IMR-90 (cell line): Measurements from ENCODE around the gene TGFB2. TPM values are rescaled to one million over a fixed set of nuclear protein-coding genes. Genes with fewer than 3 reads are reported as not detected.

Experiments
- ATAC-seq: fragments of 200-7000 bp; cut with Tn5 transposase; 2 replicates; pipeline ENCODE4 v1.9.1; 2020; ENCODE audit warnings: low read depth, mild to moderate bottlenecking, moderate library complexity
- BruUV-seq: library from RNA; stranded (reverse); fragments of 400-500 nt; replicated peaks from 2 replicates; lab custom pipeline; 2021; lab: Mats Ljungman, UMichigan
- CTCF ChIA-PET: fragments of 300-600 bp; formaldehyde crosslinking; extraction: SDS; loops from one replicate; lab custom pipeline; 2021; ENCODE audit warnings: antibody characterized with exemption; lab: Yijun Ruan, JAX
- POLR2A ChIA-PET: fragments of 300-600 bp; sonication (Branson Sonifier 250); formaldehyde crosslinking; loops from one replicate; lab custom pipeline; 2022; ENCODE audit warnings: antibody characterized with exemption; ENCODE audit not compliant: unreplicated experiment; lab: Charles Lee
- DNase-seq: peaks from one replicate; pipeline ENCODE4 v3.0.0; 2013
- H2AFZ ChIP-seq: replicated peaks from 2 replicates; pipeline ENCODE3; 2013; ENCODE audit warnings: low read length, mild to moderate bottlenecking; ENCODE audit not compliant: poor library complexity
- H2AK5ac ChIP-seq: 2 replicates; pipeline ENCODE4 v1.6.1; 2013; ENCODE audit warnings: low read depth, low read length, inconsistent platforms
- H2AK9ac ChIP-seq: replicated peaks from 2 replicates; pipeline ENCODE3; 2013; ENCODE audit warnings: mild to moderate bottlenecking, low read depth, low read length, moderate library complexity; ENCODE audit not compliant: poor library complexity
- H2BK120ac ChIP-seq: 2 replicates; pipeline ENCODE4 v1.6.1; 2013; ENCODE audit warnings: low read depth, low read length, inconsistent platforms
- H2BK15ac ChIP-seq: 3 replicates; pipeline ENCODE4 v1.6.1; 2013; ENCODE audit warnings: low read depth, low read length, inconsistent platforms
- H2BK20ac ChIP-seq: 2 replicates; pipeline ENCODE4 v1.6.1; 2013; ENCODE audit warnings: low read depth, mild to moderate bottlenecking, inconsistent platforms, low read length, moderate library complexity
- H2BK5ac ChIP-seq: 2 replicates; pipeline ENCODE4 v1.6.1; 2013; ENCODE audit warnings: mild to moderate bottlenecking, low read depth, low read length, inconsistent platforms; ENCODE audit not compliant: poor library complexity, severe bottlenecking
- H3K14ac ChIP-seq: replicated peaks from 2 replicates; pipeline ENCODE4 v1.6.1; 2013; ENCODE audit warnings: low read depth, low read length, inconsistent platforms
- H3K18ac ChIP-seq: 2 replicates; pipeline ENCODE4 v1.6.1; 2013; ENCODE audit warnings: low read depth, low read length, control low read depth
- H3K23ac ChIP-seq: 2 replicates; pipeline ENCODE4 v1.6.1; 2013; ENCODE audit warnings: low read depth, low read length, inconsistent platforms
- H3K27ac ChIP-seq: 2 replicates; pipeline ENCODE4 v1.5.1; 2013; ENCODE audit warnings: mild to moderate bottlenecking, control low read depth, low read length; ENCODE audit not compliant: insufficient read depth
- H3K27me3 ChIP-seq: 2 replicates; pipeline ENCODE4 v1.6.1; 2013; ENCODE audit warnings: low read length; ENCODE audit not compliant: control insufficient read depth, insufficient read depth
- H3K36me3 ChIP-seq: 2 replicates; pipeline ENCODE4 v1.6.1; 2013; ENCODE audit warnings: low read length, mixed read lengths; ENCODE audit not compliant: control insufficient read depth, insufficient read depth
- H3K4ac ChIP-seq: 2 replicates; pipeline ENCODE4 v1.6.1; 2013; ENCODE audit warnings: low read depth, low read length, inconsistent platforms
- H3K4me1 ChIP-seq: 2 replicates; pipeline ENCODE4 v1.6.1; 2013; ENCODE audit warnings: low read length, mixed read lengths; ENCODE audit not compliant: control insufficient read depth, insufficient read depth
- H3K4me2 ChIP-seq: 2 replicates; pipeline ENCODE4 v1.6.1; 2013; ENCODE audit warnings: low read depth, mild to moderate bottlenecking, control low read depth, low read length, moderate library complexity
- H3K4me3 ChIP-seq: 2 replicates; pipeline ENCODE4 v1.5.1; 2013; ENCODE audit warnings: low read depth, mild to moderate bottlenecking, control low read depth, low read length, moderate library complexity; ENCODE audit not compliant: insufficient read depth
- H3K56ac ChIP-seq: 2 replicates; pipeline ENCODE4 v1.6.1; 2013; ENCODE audit warnings: low read length, inconsistent platforms; ENCODE audit not compliant: insufficient read depth; ENCODE audit errors: extremely low read depth
- H3K79me1 ChIP-seq, 2 experiments: 2 replicates each; pipeline ENCODE4 v1.6.1; 2013; ENCODE audit warnings: low read length in 2 of 2, inconsistent platforms in 1 of 2, low read depth in 1 of 2
- H3K9ac ChIP-seq: 2 replicates; pipeline ENCODE4 v1.6.1; 2013; ENCODE audit warnings: low read depth, low read length, control low read depth
- H3K9me1 ChIP-seq: 2 replicates; pipeline ENCODE4 v1.6.1; 2013; ENCODE audit warnings: low read length, inconsistent platforms; ENCODE audit not compliant: insufficient read depth
- H3K9me3 ChIP-seq: 2 replicates; pipeline ENCODE4 v1.6.1; 2013; ENCODE audit warnings: low read length; ENCODE audit not compliant: control insufficient read depth, insufficient read depth
- H4K20me1 ChIP-seq: 2 replicates; pipeline ENCODE4 v1.6.1; 2013; ENCODE audit warnings: low read length, inconsistent platforms; ENCODE audit not compliant: insufficient read depth
- H4K5ac ChIP-seq: 2 replicates; pipeline ENCODE4 v1.6.1; 2013; ENCODE audit warnings: mild to moderate bottlenecking, low read depth, low read length, control low read depth
- H4K8ac ChIP-seq, 2 experiments: 2 replicates each; pipeline ENCODE4 v1.6.1; 2013; ENCODE audit warnings: low read depth in 2 of 2, low read length in 2 of 2, control low read depth in 1 of 2, inconsistent platforms in 1 of 2
- H4K91ac ChIP-seq: 2 replicates; pipeline ENCODE4 v1.6.1; 2013; ENCODE audit warnings: low read depth, low read length, inconsistent platforms; ENCODE audit not compliant: insufficient read depth
- CEBPB ChIP-seq: IDR thresholded peaks from 2 replicates; pipeline ENCODE4 v1.6.1; 2012; ENCODE audit warnings: low read depth, low read length, improper control_type of control experiment
- MXI1 ChIP-seq: IDR thresholded peaks from 2 replicates; pipeline ENCODE4 v1.6.1; 2012; ENCODE audit warnings: low read depth, mild to moderate bottlenecking, low read length, moderate library complexity, borderline replicate concordance
- RCOR1 ChIP-seq: IDR thresholded peaks from 2 replicates; pipeline ENCODE4 v1.6.1; 2012; ENCODE audit warnings: mild to moderate bottlenecking, low read length, improper control_type of control experiment; ENCODE audit not compliant: insufficient replicate concordance
- WGBS, 2 experiments: methylation state at CpG; one replicate each; pipeline versions ENCODE4 v1.1.5 to v1.1.7; 2013; ENCODE audit warnings: missing lambda C conversion rate in 2 of 2; ENCODE audit not compliant: insufficient read length in 1 of 2; ENCODE audit errors: extremely low coverage in 2 of 2; 5-methylcytosine and 5-hydroxymethylcytosine counted together
- dilution Hi-C: fragments of 300-500 bp; cut with HindIII; formaldehyde crosslinking; loops from one replicate; pipeline ENCODE4 v1.14.3; 2018; ENCODE audit warnings: low sequenced_read_pairs; ENCODE audit not compliant: unreplicated experiment
- in situ Hi-C: fragments of 300-500 bp; cut with MboI; formaldehyde crosslinking; loops from 3 replicates; pipeline ENCODE4 v1.14.3; 2019; ENCODE audit warnings: low sequenced_read_pairs, inconsistent platforms, mixed read lengths
- intact Hi-C: fragments of 100-400 bp; cut with micrococcal nuclease; formaldehyde crosslinking; loops from 2 replicates; pipeline ENCODE4 v1.10.0; 2022
- polyA plus RNA-seq, 3 experiments: library from polyadenylated mRNA; depleted of rRNA; stranded (reverse); fragments of >200 nt; gene quantifications; 2 replicates each; pipeline ENCODE4 v1.2.3, GENCODE V29; 2012; ENCODE audit warnings: low replicate concordance in 1 of 3
- total RNA-seq: library from RNA; depleted of rRNA; stranded (reverse); fragments of >200 nt; gene quantifications from 2 replicates; pipeline ENCODE4 v1.2.3, GENCODE V29; 2012

Gene TGFB2
- total and polyA plus RNA-seq, 2 of the 4 experiments (the other 2 are of a cell fraction): 3.7 to 3.8 TPM

GRCh38 chr1:218407630-218408029, 62.5 kb downstream of the TGFB2 start:
- H4K5ac ChIP-seq: no peak overlapping the region
- ATAC-seq (no peak), DNase-seq (no peak)
- no peak overlapping the region for H2BK15ac ChIP-seq
- H4K8ac ChIP-seq: no peak overlapping the region
- H3K18ac ChIP-seq: no peak overlapping the region
- H2BK5ac ChIP-seq: no peak overlapping the region
- H3K79me1 ChIP-seq: no peaks in the 10 kb centered on the region
- no peaks in the 10 kb centered on the region for H3K9me3 ChIP-seq
- TF ChIP-seq MXI1 (no peak), RCOR1 (no peak), CEBPB (no peak)
- H3K4me2 ChIP-seq: no peak overlapping the region
- H2AK9ac ChIP-seq: no peak overlapping the region
- H2AFZ ChIP-seq: no peak overlapping the region
- H4K20me1 ChIP-seq: no peaks in the 10 kb centered on the region
- H3K4me3 ChIP-seq: no peak overlapping the region
- no peak overlapping the region for H3K4ac ChIP-seq
- H3K56ac ChIP-seq: no peak overlapping the region
- H3K4me1 ChIP-seq: peaks cover 4% of the 10 kb centered on the region
- in situ Hi-C loops (no loop called here), dilution Hi-C loops (no loop called here), intact Hi-C loops (no loop called here)
- peaks cover 6% of the 10 kb centered on the region for H3K36me3 ChIP-seq
- H3K9ac ChIP-seq: no peak overlapping the region
- H2BK120ac ChIP-seq: no peak overlapping the region
- WGBS, 2 experiments: no CpG with 5 or more reads among the region's 1 CpG
- no TSS peak for BruUV-seq
- H2BK20ac ChIP-seq: no peak overlapping the region
- ChIA-PET POLR2A (no interaction called here), CTCF (no interaction called here)
- no peaks in the 10 kb centered on the region for H3K27me3 ChIP-seq
- H3K9me1 ChIP-seq: no peaks in the 10 kb centered on the region
- H3K23ac ChIP-seq: no peak overlapping the region
- no peak overlapping the region for H3K27ac ChIP-seq
- no peak overlapping the region for H4K91ac ChIP-seq
- H2AK5ac ChIP-seq: no peak overlapping the region
- no peak overlapping the region for H3K14ac ChIP-seq
